Measurements from ENCODE around the gene ENC1. TPM values are rescaled to one million over a fixed set of nuclear protein-coding genes. Genes with fewer than 3 reads are reported as not detected.

The ENC1 gene
- total RNA-seq, 1 donor from 2014 or later, result 6.6 TPM

DNA sequence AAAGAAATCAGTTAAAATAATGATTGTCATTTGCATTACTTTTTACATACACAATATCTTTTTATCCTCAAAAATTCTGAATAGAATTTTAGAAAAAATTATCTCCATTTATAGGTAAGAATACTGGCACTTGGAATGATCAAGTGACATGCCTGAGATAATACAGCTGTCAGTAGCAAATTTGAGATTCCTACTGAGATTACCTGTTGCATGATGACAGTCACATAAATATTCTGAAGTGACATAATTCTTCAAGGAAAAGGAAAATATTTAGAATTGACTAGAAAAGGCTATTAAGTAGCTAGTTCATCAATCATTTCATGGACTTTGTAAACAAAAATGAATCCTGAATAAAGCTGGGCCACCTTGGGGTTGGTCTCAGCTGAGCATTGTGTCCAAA, 15.2 kb upstream of the ENC1 start:
- intact Hi-C loops (cut with micrococcal nuclease), result no loop called here
- CTCF ChIA-PET, result no interaction called here

DNA sequence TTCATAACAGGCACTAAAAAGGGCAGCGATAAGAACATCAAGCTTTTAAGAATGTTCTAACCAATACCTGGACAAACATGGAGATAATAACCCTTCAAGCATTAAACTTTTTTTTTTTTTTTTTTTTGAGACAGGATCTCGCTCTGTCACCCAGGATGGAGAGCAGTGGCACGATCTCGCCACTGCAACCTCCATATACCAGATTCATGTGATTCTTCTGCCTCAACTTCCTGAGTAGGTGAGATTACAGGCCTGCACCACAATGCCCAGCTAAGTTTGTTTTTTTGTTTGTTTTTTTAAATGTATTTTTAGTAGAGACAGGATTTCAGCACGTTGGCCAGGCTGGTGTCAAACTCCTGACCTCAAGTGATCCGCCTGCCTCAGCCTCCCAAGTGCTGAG, 14.7 kb upstream of the ENC1 start:
- H3K36me3 Mint-ChIP-seq (ENCODE audit: low read depth), result no peaks in the 10 kb centered on the region
- intact Hi-C loops (cut with micrococcal nuclease), result no loop called here
- no peak for TF ChIP-seq CTCF (IDR thresholded peaks at IDR 0.05)
- no peak overlapping the region for H3K4me3 Mint-ChIP-seq
- H3K27me3 Mint-ChIP-seq, result peaks cover 5% of the 10 kb centered on the region
- ChIA-PET CTCF (no interaction called here), POLR2A (no interaction called here)
- H3K4me1 Mint-ChIP-seq, result no peaks in the 10 kb centered on the region
- DNase-seq (no peak), ATAC-seq (ENCODE audit: low read depth) (no peak)
- no peaks in the 10 kb centered on the region for H3K9me3 Mint-ChIP-seq
- H3K27ac Mint-ChIP-seq, result no peak overlapping the region

More for the DNA sequence above, 15.2 kb upstream of the ENC1 start:
- Mint-ChIP-seq H3K27me3 (peaks cover 9% of the 10 kb centered on the region), H3K9me3 (no peaks in the 10 kb centered on the region), H3K36me3 (ENCODE audit: low read depth) (no peaks in the 10 kb centered on the region), H3K27ac (no peak overlapping the region), H3K4me3 (no peak overlapping the region), H3K4me1 (no peaks in the 10 kb centered on the region)
- POLR2A ChIA-PET, result no interaction called here
- TF ChIP-seq CTCF (IDR thresholded peaks at IDR 0.05), result no peak
- ATAC-seq (ENCODE audit: low read depth) (no peak), DNase-seq (no peak)

GRCh38 chr5:74653991-74654390, 13.5 kb upstream of the ENC1 start:
- no peaks in the 10 kb centered on the region for H3K9me3 Mint-ChIP-seq
- H3K36me3 Mint-ChIP-seq (ENCODE audit: low read depth), result no peaks in the 10 kb centered on the region
- no peaks in the 10 kb centered on the region for H3K4me1 Mint-ChIP-seq
- H3K27me3 Mint-ChIP-seq, result peaks cover 7% of the 10 kb centered on the region
- TF ChIP-seq CTCF (IDR thresholded peaks at IDR 0.05), result no peak
- no peak overlapping the region for H3K27ac Mint-ChIP-seq
- no peak for DNase-seq
- intact Hi-C loops (cut with micrococcal nuclease), result no loop called here
- no peak for ATAC-seq (ENCODE audit: low read depth)
- no peak overlapping the region for H3K4me3 Mint-ChIP-seq
- ChIA-PET POLR2A (interaction anchor here (0.6 kb wide), 1 partner anchor 45 kb away, joined by 3 read pairs; no protein-coding TSS in a partner anchor), CTCF (interaction anchor here (1.2 to 2.7 kb wide), 2 partner anchors 751 to 1063 kb away, joined by 3 to 10 read pairs; no protein-coding TSS in a partner anchor)

- no peak overlapping the region for H3K27ac Mint-ChIP-seq
- ATAC-seq (ENCODE audit: low read depth), result no peak
- H3K4me3 Mint-ChIP-seq, result no peak overlapping the region
- peaks cover 5% of the 10 kb centered on the region for H3K27me3 Mint-ChIP-seq
- H3K9me3 Mint-ChIP-seq, result no peaks in the 10 kb centered on the region
- DNase-seq, result no peak
- CTCF ChIA-PET, result interaction anchor here (2.7 kb wide), 1 partner anchor 750 kb away, joined by 10 read pairs; no protein-coding TSS in a partner anchor
- no peaks in the 10 kb centered on the region for H3K4me1 Mint-ChIP-seq
- intact Hi-C loops (cut with micrococcal nuclease), result no loop called here
- POLR2A ChIA-PET, result no interaction called here
- TF ChIP-seq CTCF (IDR thresholded peaks at IDR 0.05), result no peak
- H3K36me3 Mint-ChIP-seq (ENCODE audit: low read depth), result no peaks in the 10 kb centered on the region
Measured at GRCh38 chr5:74652576-74652975, 12.0 kb upstream of the ENC1 start.

DNA sequence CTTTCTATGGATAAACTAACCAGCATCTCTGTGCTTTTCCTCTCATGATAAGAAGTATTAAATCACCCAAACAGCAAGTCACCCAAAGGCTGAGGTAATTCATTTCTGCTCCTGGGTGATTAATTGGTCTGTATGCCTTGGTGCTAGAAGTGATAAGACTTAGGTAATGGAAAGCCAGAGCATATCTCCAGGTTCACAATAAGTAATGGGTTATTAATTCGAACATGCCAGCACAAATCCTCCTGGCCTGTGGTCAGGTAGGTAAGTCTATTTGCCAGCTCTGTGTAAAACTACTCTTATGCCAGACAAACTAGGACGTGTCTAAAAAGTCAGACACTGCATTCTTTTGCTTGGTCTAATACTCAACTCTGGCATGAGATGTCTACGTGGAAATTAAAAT, 11.2 kb upstream of the ENC1 start:
- POLR2A ChIA-PET, result no interaction called here
- ATAC-seq (ENCODE audit: low read depth) (no peak), DNase-seq (no peak)
- peaks cover 5% of the 10 kb centered on the region for H3K27me3 Mint-ChIP-seq
- no peaks in the 10 kb centered on the region for H3K9me3 Mint-ChIP-seq
- no peak overlapping the region for H3K4me3 Mint-ChIP-seq
- TF ChIP-seq CTCF (IDR thresholded peaks at IDR 0.05), result no peak
- CTCF ChIA-PET, result interaction anchor here (0.9 kb wide), 1 partner anchor 743 kb away, joined by 3 read pairs; no protein-coding TSS in a partner anchor
- H3K4me1 Mint-ChIP-seq, result no peaks in the 10 kb centered on the region
- intact Hi-C loops (cut with micrococcal nuclease), result no loop called here
- H3K27ac Mint-ChIP-seq, result no peak overlapping the region
- no peaks in the 10 kb centered on the region for H3K36me3 Mint-ChIP-seq (ENCODE audit: low read depth)

All from activated B cell treated with CpG ODN at 0.5 μM for 24 hours (primary cell).